Neural progenitor cell (in vitro differentiated cells): Measurements from ENCODE around the gene PPFIA2. TPM values are rescaled to one million over a fixed set of nuclear protein-coding genes. Genes with fewer than 3 reads are reported as not detected.

Experiments used
- DNase-seq: peaks from one replicate; pipeline ENCODE4 v3.0.0-alpha.2; 2016; ENCODE audit warnings: low spot score
- H2AFZ ChIP-seq: fragments of 200-600 bp; sonication (generic); replicated peaks from 2 replicates; pipeline ENCODE4 v1.6.1; 2016; ENCODE audit warnings: antibody characterized with exemption
- H3F3A ChIP-seq: fragments of 200-600 bp; sonication (generic); 2 replicates; pipeline ENCODE4 v1.6.1; 2016; ENCODE audit warnings: antibody characterized with exemption, low read depth
- H3K27ac ChIP-seq: fragments of 200-600 bp; sonication (generic); 2 replicates; pipeline ENCODE4 v1.5.1; 2016; ENCODE audit warnings: mild to moderate bottlenecking
- H3K27me3 ChIP-seq: fragments of 200-600 bp; sonication (generic); 2 replicates; pipeline ENCODE4 v1.6.1; 2016; ENCODE audit warnings: mild to moderate bottlenecking, moderate library complexity
- H3K36me3 ChIP-seq: fragments of 200-600 bp; sonication (generic); 2 replicates; pipeline ENCODE4 v1.5.1; 2016
- H3K4me1 ChIP-seq: fragments of 200-600 bp; sonication (generic); 2 replicates; pipeline ENCODE4 v1.6.1; 2016; ENCODE audit warnings: mixed run types
- H3K4me2 ChIP-seq: fragments of 200-600 bp; sonication (generic); 2 replicates; pipeline ENCODE4 v1.6.1; 2016
- H3K4me3 ChIP-seq: fragments of 200-600 bp; sonication (generic); 2 replicates; pipeline ENCODE4 v1.5.1; 2016
- H3K79me2 ChIP-seq: fragments of 200-600 bp; sonication (generic); 2 replicates; pipeline ENCODE4 v1.6.1; 2016; ENCODE audit warnings: low read depth
- H3K9ac ChIP-seq: fragments of 200-600 bp; sonication (generic); 2 replicates; pipeline ENCODE4 v1.6.1; 2016
- H3K9me3 ChIP-seq: fragments of 200-600 bp; sonication (generic); 2 replicates; pipeline ENCODE4 v1.5.1; 2016; ENCODE audit warnings: low read depth
- H4K20me1 ChIP-seq: fragments of 200-600 bp; sonication (generic); 2 replicates; pipeline ENCODE4 v1.6.1; 2016; ENCODE audit warnings: low read depth
- H3K27ac Mint-ChIP-seq: 3 replicates; pipeline ENCODE4 v1.8.0; 2021; ENCODE audit warnings: mixed read lengths
- H3K27me3 Mint-ChIP-seq: 2 replicates; pipeline ENCODE4 v1.8.0; 2022; ENCODE audit warnings: low read depth, mild to moderate bottlenecking, inconsistent platforms, moderate library complexity, mixed read lengths; ENCODE audit not compliant: insufficient read depth
- H3K36me3 Mint-ChIP-seq: 3 replicates; pipeline ENCODE4 v1.8.0; 2021; ENCODE audit warnings: mixed read lengths
- H3K4me1 Mint-ChIP-seq: 3 replicates; pipeline ENCODE4 v1.8.0; 2021; ENCODE audit warnings: mixed read lengths
- H3K4me3 Mint-ChIP-seq: 3 replicates; pipeline ENCODE4 v1.8.0; 2021; ENCODE audit warnings: mild to moderate bottlenecking, moderate library complexity, mixed read lengths
- H3K9me3 Mint-ChIP-seq: 3 replicates; pipeline ENCODE4 v1.8.0; 2020; ENCODE audit warnings: mixed read lengths
- CTCF ChIP-seq: fragments of 200-600 bp; sonication (generic); IDR thresholded peaks from 2 replicates; pipeline ENCODE4 v1.5.1; 2017; ENCODE audit warnings: antibody characterized with exemption, mild to moderate bottlenecking
- EZH2 ChIP-seq: fragments of 200-600 bp; sonication (generic); IDR thresholded peaks from 2 replicates; pipeline ENCODE4 v1.6.1; 2017; ENCODE audit warnings: antibody characterized with exemption, mild to moderate bottlenecking, moderate library complexity
- EZH2phosphoT487 ChIP-seq: fragments of 200-600 bp; sonication (generic); IDR thresholded peaks from 2 replicates; pipeline ENCODE4 v1.6.1; 2017; ENCODE audit warnings: antibody characterized with exemption
- total RNA-seq: library from RNA; depleted of rRNA; stranded (reverse); fragments of >200 nt; gene quantifications from 2 replicates; pipeline ENCODE4 v1.2.3, GENCODE V29; 2015; ENCODE audit warnings: low replicate concordance

PPFIA2 gene
- total RNA-seq, 1 donor from 2014 or later: 1.4 TPM

GRCh38 chr12:81259360-81259759 lies 499.8 kb downstream of the PPFIA2 start:
- H3K4me1 ChIP-seq: peaks cover 8% of the 10 kb centered on the region
- no peak overlapping the region for H2AFZ ChIP-seq
- no peak overlapping the region for H3K4me3 Mint-ChIP-seq
- no peak overlapping the region for H3K4me2 ChIP-seq
- DNase-seq: no peak
- H3K4me1 Mint-ChIP-seq: peaks cover 10% of the 10 kb centered on the region
- no peak overlapping the region for H3K4me3 ChIP-seq
- H3K27ac ChIP-seq: no peak overlapping the region
- no peaks in the 10 kb centered on the region for H3K9me3 ChIP-seq
- H3K27me3 Mint-ChIP-seq: no peaks in the 10 kb centered on the region
- H4K20me1 ChIP-seq: no peaks in the 10 kb centered on the region
- H3K36me3 Mint-ChIP-seq: no peaks in the 10 kb centered on the region
- no peaks in the 10 kb centered on the region for H3K9me3 Mint-ChIP-seq
- H3K9ac ChIP-seq: no peak overlapping the region
- no peaks in the 10 kb centered on the region for H3K79me2 ChIP-seq
- no peaks in the 10 kb centered on the region for H3K27me3 ChIP-seq
- no peaks in the 10 kb centered on the region for H3K36me3 ChIP-seq
- no peak for TF ChIP-seq EZH2
- TF ChIP-seq CTCF: no peak
- TF ChIP-seq EZH2phosphoT487: no peak
- no peaks in the 10 kb centered on the region for H3F3A ChIP-seq
- H3K27ac Mint-ChIP-seq: no peak overlapping the region

GRCh38 chr12:81257947-81258551 lies 501.1 kb downstream of the PPFIA2 start:
- Histone ChIP-seq H3K9ac (no peak overlapping the region), H3K27me3 (no peaks in the 10 kb centered on the region), H3K79me2 (no peaks in the 10 kb centered on the region), H4K20me1 (no peaks in the 10 kb centered on the region), H3F3A (no peaks in the 10 kb centered on the region), H3K4me2 (no peak overlapping the region), H3K36me3 (no peaks in the 10 kb centered on the region), H3K4me3 (no peak overlapping the region), H3K27ac (no peak overlapping the region), H3K4me1 (peaks cover 8% of the 10 kb centered on the region), H2AFZ (no peak overlapping the region), H3K9me3 (no peaks in the 10 kb centered on the region)
- H3K9me3 Mint-ChIP-seq: no peaks in the 10 kb centered on the region
- no peak overlapping the region for H3K4me3 Mint-ChIP-seq
- DNase-seq: peak; percentile 56
- no peak overlapping the region for H3K27ac Mint-ChIP-seq
- H3K4me1 Mint-ChIP-seq: peaks cover 10% of the 10 kb centered on the region
- TF ChIP-seq EZH2phosphoT487: no peak
- TF ChIP-seq CTCF: peak; percentile 71
- TF ChIP-seq EZH2: no peak
- no peaks in the 10 kb centered on the region for H3K36me3 Mint-ChIP-seq
- no peaks in the 10 kb centered on the region for H3K27me3 Mint-ChIP-seq

- Mint-ChIP-seq H3K4me1 (peaks cover 10% of the 10 kb centered on the region), H3K27ac (no peak overlapping the region), H3K27me3 (no peaks in the 10 kb centered on the region), H3K9me3 (no peaks in the 10 kb centered on the region), H3K4me3 (no peak overlapping the region), H3K36me3 (no peaks in the 10 kb centered on the region)
- Histone ChIP-seq H3K9ac (no peak overlapping the region), H3K4me3 (no peak overlapping the region), H2AFZ (no peak overlapping the region), H4K20me1 (no peaks in the 10 kb centered on the region), H3F3A (no peaks in the 10 kb centered on the region), H3K9me3 (no peaks in the 10 kb centered on the region), H3K79me2 (no peaks in the 10 kb centered on the region), H3K27ac (no peak overlapping the region), H3K36me3 (no peaks in the 10 kb centered on the region), H3K4me2 (no peak overlapping the region), H3K27me3 (no peaks in the 10 kb centered on the region), H3K4me1 (peaks cover 8% of the 10 kb centered on the region)
- DNase-seq: no peak
- TF ChIP-seq EZH2phosphoT487 (no peak), EZH2 (no peak), CTCF (no peak)
Measured at GRCh38 chr12:81255947-81256346, 503.2 kb downstream of the PPFIA2 start.
